A549 (cell line): ENCODE results near the gene KRT15. TPM values are rescaled to one million over a fixed set of nuclear protein-coding genes. Genes with fewer than 3 reads are reported as not detected.

Source experiments
- BHLHE40 ChIP-seq: IDR thresholded peaks from 2 replicates; pipeline ENCODE4 v1.6.1; 2012; ENCODE audit warnings: low read depth, low read length, inconsistent platforms
- CBX8 ChIP-seq: fragments of 200-600 bp; sonication (generic); IDR thresholded peaks from 2 replicates; pipeline ENCODE4 v1.6.1; 2016
- CEBPB ChIP-seq, 2 experiments: fragments of >200 bp in 1 of 2; sonication (Bioruptor Twin) in 1 of 2; formaldehyde crosslinking in 1 of 2; IDR thresholded peaks; 2 replicates each; pipeline ENCODE4 v1.6.1; 2012 to 2016
- EHF ChIP-seq: fragments of 250-450 bp; sonication (Bioruptor Pico); IDR thresholded peaks from 2 replicates; pipeline ENCODE4 v1.5.0; 2020; ENCODE audit warnings: mild to moderate bottlenecking
- FOSB ChIP-seq: fragments of 250-450 bp; sonication (Bioruptor Pico); IDR thresholded peaks from 2 replicates; pipeline ENCODE4 v1.5.0; 2020; ENCODE audit warnings: mild to moderate bottlenecking, moderate library complexity
- FOSL2 ChIP-seq, 2 experiments: fragments of 450-650 bp in 1 of 2; fragments of >200 bp in 1 of 2; sonication (Bioruptor Twin) in 1 of 2; formaldehyde crosslinking; IDR thresholded peaks; 2 replicates each; pipeline versions ENCODE4 v1.5.0 to v1.6.1; 2016 to 2020; ENCODE audit warnings: mild to moderate bottlenecking in 1 of 2, moderate library complexity in 1 of 2
- HEYL ChIP-seq: fragments of 250-450 bp; sonication (Bioruptor Pico); IDR thresholded peaks from 2 replicates; pipeline ENCODE4 v1.8.0; 2021; ENCODE audit warnings: mild to moderate bottlenecking, moderate library complexity
- HOXB13 ChIP-seq: fragments of 250-450 bp; sonication (Bioruptor Pico); IDR thresholded peaks from 2 replicates; pipeline ENCODE4 v1.5.0; 2020; ENCODE audit warnings: low read depth, mild to moderate bottlenecking, moderate library complexity
- JUN ChIP-seq, 2 experiments: fragments of >200 bp; sonication (Bioruptor Twin); formaldehyde crosslinking; IDR thresholded peaks; 2 replicates in 1 of 2; 3 replicates in 1 of 2; pipeline ENCODE4 v1.6.1; 2016 to 2017
- JUNB ChIP-seq: fragments of >200 bp; sonication (Bioruptor Twin); formaldehyde crosslinking; IDR thresholded peaks from 2 replicates; pipeline ENCODE4 v1.6.1; 2016
- KDM1A ChIP-seq: fragments of 200-600 bp; sonication (generic); IDR thresholded peaks from 2 replicates; pipeline ENCODE4 v1.6.1; 2016; ENCODE audit warnings: low read depth, mild to moderate bottlenecking
- NFE2L2 ChIP-seq: fragments of 150-350 bp; conservative IDR thresholded peaks from 2 replicates; pipeline ENCODE4 v1.6.1; 2014; ENCODE audit warnings: low read length
- POLR2A ChIP-seq: IDR thresholded peaks from 2 replicates; pipeline ENCODE4 v1.6.1; 2012; ENCODE audit warnings: mild to moderate bottlenecking, low read length
- TP53 ChIP-seq: fragments of 250-450 bp; sonication (Bioruptor Pico); IDR thresholded peaks from 2 replicates; pipeline ENCODE4 v1.5.0; 2021; ENCODE audit warnings: mild to moderate bottlenecking, moderate library complexity
- ZFP36 ChIP-seq: fragments of 450-650 bp; IDR thresholded peaks from 2 replicates; pipeline ENCODE4 v1.6.1; 2014; ENCODE audit warnings: borderline replicate concordance; ENCODE audit not compliant: partially characterized antibody
- ZSCAN20 ChIP-seq: fragments of 250-450 bp; sonication (Bioruptor Pico); IDR thresholded peaks from 2 replicates; pipeline ENCODE4 v1.8.0; 2022; ENCODE audit warnings: mild to moderate bottlenecking, moderate library complexity
- polyA plus RNA-seq, 4 experiments: library from polyadenylated mRNA; depleted of rRNA in 3 of 4; stranded (reverse); fragments of >200 nt; fragmentation: RNase III in 1 of 4; extraction: RNeasy Plus Mini Kit Qiagen cat#74134 plus additional on column Dnase treatment in 1 of 4; gene quantifications; 2 replicates in 3 of 4; 3 replicates in 1 of 4; pipeline ENCODE4 v1.2.3, GENCODE V29; 2011 to 2017
- TF ChIP-seq, protein P1 (sequence below): fragments of 200-600 bp; sonication (generic); IDR thresholded peaks from 2 replicates; pipeline ENCODE4 v1.6.1; 2016; ENCODE audit warnings: antibody characterized with exemption, mild to moderate bottlenecking, moderate library complexity
- TF ChIP-seq, protein P2 (sequence below): fragments of 250-450 bp; sonication (Bioruptor Pico); IDR thresholded peaks from 2 replicates; pipeline ENCODE4 v1.5.0; 2021; ENCODE audit warnings: mild to moderate bottlenecking, moderate library complexity, borderline replicate concordance
- TF ChIP-seq, protein P3 (sequence below): IDR thresholded peaks from 2 replicates; pipeline ENCODE4 v1.6.1; 2012
- TF ChIP-seq, protein P4 (sequence below): fragments of 250-450 bp; sonication (Bioruptor Pico); IDR thresholded peaks from 2 replicates; pipeline ENCODE4 v1.5.0; 2020; ENCODE audit warnings: low read depth, mild to moderate bottlenecking, moderate library complexity
- TF ChIP-seq, protein P5 (sequence below): IDR thresholded peaks from 2 replicates; pipeline ENCODE4 v1.6.1; 2012; ENCODE audit warnings: low read depth, borderline replicate concordance

KRT15 gene
- polyA plus RNA-seq, 2 of the 4 experiments (the other 2 are of a cell fraction) = 0.62 to 2.1 TPM

DNA sequence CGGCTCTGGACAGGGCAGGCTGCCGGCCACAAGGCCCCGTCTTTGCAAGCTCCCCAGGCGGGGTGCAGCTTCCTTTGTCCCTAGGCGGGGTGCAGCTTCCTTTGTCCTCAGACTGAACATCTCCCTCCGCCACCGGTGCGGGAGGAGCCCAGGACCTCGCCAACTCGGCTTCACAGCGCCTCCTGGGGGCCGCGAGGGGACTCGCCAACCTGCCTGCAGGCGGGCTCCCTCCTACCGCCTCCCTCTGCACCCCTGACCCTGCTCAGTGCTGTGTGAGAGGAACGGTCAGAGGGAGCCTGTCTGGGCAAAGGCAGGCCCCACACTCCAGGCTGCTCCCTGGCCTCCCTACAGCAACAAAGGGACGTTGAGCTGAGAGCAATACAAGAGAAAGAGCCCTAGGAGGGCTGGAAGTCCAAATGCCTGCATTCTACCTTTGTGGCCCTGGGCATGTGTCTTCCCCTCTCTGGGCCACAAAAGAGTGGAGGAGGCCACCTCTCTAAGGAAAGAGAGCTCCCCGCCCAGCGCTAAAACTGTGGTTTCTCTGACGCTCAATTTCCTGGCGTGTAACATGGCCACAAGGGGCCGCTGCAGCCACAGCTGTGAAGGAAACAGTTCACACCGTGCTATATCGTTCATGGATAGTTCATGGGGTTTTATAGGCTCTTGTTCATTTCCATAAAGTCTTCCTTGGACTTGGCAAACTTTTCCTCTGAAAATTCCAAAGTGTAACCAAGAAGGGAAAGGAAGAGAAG lies 30.3 kb upstream of the KRT15 start (continued):
- TF ChIP-seq, protein P1, sequence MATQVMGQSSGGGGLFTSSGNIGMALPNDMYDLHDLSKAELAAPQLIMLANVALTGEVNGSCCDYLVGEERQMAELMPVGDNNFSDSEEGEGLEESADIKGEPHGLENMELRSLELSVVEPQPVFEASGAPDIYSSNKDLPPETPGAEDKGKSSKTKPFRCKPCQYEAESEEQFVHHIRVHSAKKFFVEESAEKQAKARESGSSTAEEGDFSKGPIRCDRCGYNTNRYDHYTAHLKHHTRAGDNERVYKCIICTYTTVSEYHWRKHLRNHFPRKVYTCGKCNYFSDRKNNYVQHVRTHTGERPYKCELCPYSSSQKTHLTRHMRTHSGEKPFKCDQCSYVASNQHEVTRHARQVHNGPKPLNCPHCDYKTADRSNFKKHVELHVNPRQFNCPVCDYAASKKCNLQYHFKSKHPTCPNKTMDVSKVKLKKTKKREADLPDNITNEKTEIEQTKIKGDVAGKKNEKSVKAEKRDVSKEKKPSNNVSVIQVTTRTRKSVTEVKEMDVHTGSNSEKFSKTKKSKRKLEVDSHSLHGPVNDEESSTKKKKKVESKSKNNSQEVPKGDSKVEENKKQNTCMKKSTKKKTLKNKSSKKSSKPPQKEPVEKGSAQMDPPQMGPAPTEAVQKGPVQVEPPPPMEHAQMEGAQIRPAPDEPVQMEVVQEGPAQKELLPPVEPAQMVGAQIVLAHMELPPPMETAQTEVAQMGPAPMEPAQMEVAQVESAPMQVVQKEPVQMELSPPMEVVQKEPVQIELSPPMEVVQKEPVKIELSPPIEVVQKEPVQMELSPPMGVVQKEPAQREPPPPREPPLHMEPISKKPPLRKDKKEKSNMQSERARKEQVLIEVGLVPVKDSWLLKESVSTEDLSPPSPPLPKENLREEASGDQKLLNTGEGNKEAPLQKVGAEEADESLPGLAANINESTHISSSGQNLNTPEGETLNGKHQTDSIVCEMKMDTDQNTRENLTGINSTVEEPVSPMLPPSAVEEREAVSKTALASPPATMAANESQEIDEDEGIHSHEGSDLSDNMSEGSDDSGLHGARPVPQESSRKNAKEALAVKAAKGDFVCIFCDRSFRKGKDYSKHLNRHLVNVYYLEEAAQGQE = no peak
- TF ChIP-seq ZFP36 (peak; percentile 53), EHF (CRISPR knock-in tag) (no peak), ZSCAN20 (no peak), POLR2A (peak; percentile 16; the same call in 1 of the 2 replicates), NFE2L2 (no peak), KDM1A (no peak), BHLHE40 (no peak), CEBPB (IDR thresholded peaks at IDR 0.05) (no peak), JUN (IDR thresholded peaks at IDR 0.05) (no peak; a peak in 1 of 5 replicates), FOSL2 (IDR thresholded peaks at IDR 0.05) (no peak), FOSL2 (CRISPR knock-in tag; IDR thresholded peaks at IDR 0.05) (peak; percentile 14; the same call in 1 of the 2 replicates), HEYL (CRISPR knock-in tag) (no peak), CBX8 (no peak), TP53 (CRISPR knock-in tag) (no peak), HOXB13 (CRISPR knock-in tag) (no peak), JUNB (no peak), FOSB (CRISPR knock-in tag) (no peak)
- TF ChIP-seq, protein P2, sequence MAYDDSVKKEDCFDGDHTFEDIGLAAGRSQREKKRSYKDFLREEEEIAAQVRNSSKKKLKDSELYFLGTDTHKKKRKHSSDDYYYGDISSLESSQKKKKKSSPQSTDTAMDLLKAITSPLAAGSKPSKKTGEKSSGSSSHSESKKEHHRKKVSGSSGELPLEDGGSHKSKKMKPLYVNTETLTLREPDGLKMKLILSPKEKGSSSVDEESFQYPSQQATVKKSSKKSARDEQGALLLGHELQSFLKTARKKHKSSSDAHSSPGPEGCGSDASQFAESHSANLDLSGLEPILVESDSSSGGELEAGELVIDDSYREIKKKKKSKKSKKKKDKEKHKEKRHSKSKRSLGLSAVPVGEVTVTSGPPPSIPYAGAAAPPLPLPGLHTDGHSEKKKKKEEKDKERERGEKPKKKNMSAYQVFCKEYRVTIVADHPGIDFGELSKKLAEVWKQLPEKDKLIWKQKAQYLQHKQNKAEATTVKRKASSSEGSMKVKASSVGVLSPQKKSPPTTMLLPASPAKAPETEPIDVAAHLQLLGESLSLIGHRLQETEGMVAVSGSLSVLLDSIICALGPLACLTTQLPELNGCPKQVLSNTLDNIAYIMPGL (CRISPR knock-in tag) = no peak
- TF ChIP-seq, protein P3, sequence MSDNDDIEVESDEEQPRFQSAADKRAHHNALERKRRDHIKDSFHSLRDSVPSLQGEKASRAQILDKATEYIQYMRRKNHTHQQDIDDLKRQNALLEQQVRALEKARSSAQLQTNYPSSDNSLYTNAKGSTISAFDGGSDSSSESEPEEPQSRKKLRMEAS = peak; percentile 65
- TF ChIP-seq, protein P4, sequence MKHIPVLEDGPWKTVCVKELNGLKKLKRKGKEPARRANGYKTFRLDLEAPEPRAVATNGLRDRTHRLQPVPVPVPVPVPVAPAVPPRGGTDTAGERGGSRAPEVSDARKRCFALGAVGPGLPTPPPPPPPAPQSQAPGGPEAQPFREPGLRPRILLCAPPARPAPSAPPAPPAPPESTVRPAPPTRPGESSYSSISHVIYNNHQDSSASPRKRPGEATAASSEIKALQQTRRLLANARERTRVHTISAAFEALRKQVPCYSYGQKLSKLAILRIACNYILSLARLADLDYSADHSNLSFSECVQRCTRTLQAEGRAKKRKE (CRISPR knock-in tag) = no peak; the same call in 1 of the 2 replicates
- TF ChIP-seq, protein P5, sequence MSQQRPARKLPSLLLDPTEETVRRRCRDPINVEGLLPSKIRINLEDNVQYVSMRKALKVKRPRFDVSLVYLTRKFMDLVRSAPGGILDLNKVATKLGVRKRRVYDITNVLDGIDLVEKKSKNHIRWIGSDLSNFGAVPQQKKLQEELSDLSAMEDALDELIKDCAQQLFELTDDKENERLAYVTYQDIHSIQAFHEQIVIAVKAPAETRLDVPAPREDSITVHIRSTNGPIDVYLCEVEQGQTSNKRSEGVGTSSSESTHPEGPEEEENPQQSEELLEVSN = peak; percentile 58; the same call in 1 of the 2 replicates
